PC-9 (cell line): ENCODE measurements around the gene GNAQ.

Source experiments
- EZH2 ChIP-seq: fragments of 200-600 bp; sonication (generic); IDR thresholded peaks from 2 replicates; pipeline ENCODE4 v1.8.0; 2017; ENCODE audit warnings: antibody characterized with exemption, low read depth
- TF ChIP-seq, protein P1 (sequence below): fragments of 200-600 bp; sonication (generic); conservative IDR thresholded peaks from 2 replicates; pipeline ENCODE4 v1.6.1; 2017; ENCODE audit warnings: mixed run types, antibody characterized with exemption, mild to moderate bottlenecking, moderate library complexity

GRCh38 chr9:78044886-78045285, 13.3 kb upstream of the GNAQ start:
- TF ChIP-seq, protein P1, sequence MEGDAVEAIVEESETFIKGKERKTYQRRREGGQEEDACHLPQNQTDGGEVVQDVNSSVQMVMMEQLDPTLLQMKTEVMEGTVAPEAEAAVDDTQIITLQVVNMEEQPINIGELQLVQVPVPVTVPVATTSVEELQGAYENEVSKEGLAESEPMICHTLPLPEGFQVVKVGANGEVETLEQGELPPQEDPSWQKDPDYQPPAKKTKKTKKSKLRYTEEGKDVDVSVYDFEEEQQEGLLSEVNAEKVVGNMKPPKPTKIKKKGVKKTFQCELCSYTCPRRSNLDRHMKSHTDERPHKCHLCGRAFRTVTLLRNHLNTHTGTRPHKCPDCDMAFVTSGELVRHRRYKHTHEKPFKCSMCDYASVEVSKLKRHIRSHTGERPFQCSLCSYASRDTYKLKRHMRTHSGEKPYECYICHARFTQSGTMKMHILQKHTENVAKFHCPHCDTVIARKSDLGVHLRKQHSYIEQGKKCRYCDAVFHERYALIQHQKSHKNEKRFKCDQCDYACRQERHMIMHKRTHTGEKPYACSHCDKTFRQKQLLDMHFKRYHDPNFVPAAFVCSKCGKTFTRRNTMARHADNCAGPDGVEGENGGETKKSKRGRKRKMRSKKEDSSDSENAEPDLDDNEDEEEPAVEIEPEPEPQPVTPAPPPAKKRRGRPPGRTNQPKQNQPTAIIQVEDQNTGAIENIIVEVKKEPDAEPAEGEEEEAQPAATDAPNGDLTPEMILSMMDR: no peak
- no peak for TF ChIP-seq EZH2
